GM21786 (cell line): ENCODE data around the gene EID2B.

Experiments used
- ATAC-seq: cut with Tn5 transposase; IDR thresholded peaks from one replicate; pipeline ENCODE4 v1.9.1; 2021; ENCODE audit not compliant: unreplicated experiment

EID2B gene

DNA sequence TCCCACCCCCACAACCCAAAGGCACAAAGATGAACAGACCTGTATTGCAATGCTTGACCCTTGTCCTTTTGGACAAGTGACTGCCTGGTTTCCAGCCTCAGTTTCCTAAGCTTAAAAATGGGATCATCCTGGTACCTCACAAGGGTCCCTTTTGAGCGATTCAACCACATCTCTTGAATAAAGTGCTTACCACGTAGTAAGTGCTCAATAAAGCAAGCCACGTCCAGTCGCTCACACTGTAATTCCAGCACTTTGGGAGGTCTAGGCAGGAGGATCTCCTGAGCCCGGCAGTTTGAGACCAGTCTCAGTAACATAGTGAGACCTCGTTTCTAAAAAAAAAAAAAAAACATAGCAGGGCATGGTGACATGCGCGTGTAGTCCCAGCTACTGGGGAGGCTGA, 32.7 kb downstream of the EID2B start:
- ATAC-seq: no peak

- ATAC-seq: no peak
Measured at GRCh38 chr19:39498798-39499642, 33.6 kb downstream of the EID2B start, which contains the start of gene DLL3. Gene DLL3 (plus strand): TSS chr19:39498947. CDS start chr19:39498975, 28 bp downstream.

- no peak for ATAC-seq
Measured at GRCh38 chr19:39497996-39498797, 34.5 kb downstream of the EID2B start.

GRCh38 chr19:39497701-39497995, 35.0 kb downstream of the EID2B start:
- ATAC-seq: no peak

DNA sequence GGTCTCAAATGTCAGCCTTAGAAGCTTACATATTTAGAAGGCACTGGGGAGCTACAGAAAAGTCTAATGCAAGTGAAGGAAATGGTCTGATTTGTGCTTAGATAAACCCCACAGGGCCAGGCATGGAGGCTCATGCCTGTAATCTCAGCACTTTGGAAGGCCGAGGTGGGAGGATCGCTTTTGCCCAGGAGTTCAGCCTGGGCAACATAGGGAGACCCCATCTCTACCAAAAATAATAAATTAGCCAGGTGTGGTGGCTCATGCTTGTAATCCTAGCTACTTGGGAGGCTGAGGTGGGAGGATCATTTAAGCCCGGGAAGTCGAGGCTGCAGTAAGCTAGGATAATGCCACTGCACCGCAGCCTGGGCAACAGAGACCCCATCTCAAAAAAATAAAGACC, 36.6 kb downstream of the EID2B start:
- ATAC-seq: no peak

- no peak for ATAC-seq
Measured at GRCh38 chr19:39494661-39495060, 38.0 kb downstream of the EID2B start.

DNA sequence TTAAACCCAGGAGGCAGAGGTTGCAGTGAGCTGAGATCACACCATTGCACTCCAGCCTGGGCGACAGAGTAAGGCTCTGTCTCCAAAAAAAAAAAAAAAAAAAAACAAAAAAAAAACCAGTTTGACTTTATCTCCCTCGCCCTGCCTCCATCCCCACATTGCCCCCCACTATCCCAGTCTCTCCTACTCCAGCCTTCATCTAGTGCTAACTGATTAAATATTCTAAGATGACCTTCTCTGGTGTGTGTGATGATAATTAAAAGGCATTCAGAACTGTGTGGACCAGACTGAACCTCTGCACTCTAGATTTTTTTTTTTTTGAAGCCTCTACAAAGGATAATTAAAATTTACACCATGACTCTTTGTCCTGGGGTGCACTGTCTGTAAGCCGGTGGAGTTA, 39.9 kb downstream of the EID2B start:
- ATAC-seq: no peak

- ATAC-seq: no peak
Measured at GRCh38 chr19:39492225-39492624, 40.4 kb downstream of the EID2B start.

DNA sequence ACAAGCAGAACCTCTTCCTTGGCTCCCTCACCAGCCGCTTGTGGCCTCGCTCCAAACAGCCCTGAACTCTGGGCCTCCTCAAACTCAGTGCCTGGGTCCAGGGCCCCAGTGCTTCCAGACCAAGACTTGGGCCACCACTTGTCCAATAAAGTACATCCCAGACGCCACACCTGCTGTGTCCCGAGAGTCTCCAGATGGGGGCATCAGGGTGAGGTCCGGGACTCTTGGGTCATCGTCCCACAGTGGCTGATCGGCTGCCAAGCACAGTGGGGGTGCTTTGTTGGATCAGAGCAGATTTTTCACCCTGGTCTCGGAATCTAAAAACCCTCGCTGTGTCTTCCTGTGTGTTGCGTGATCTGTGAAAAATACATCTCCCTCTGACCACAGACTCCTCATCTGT, 42.9 kb downstream of the EID2B start:
- ATAC-seq: no peak

DNA sequence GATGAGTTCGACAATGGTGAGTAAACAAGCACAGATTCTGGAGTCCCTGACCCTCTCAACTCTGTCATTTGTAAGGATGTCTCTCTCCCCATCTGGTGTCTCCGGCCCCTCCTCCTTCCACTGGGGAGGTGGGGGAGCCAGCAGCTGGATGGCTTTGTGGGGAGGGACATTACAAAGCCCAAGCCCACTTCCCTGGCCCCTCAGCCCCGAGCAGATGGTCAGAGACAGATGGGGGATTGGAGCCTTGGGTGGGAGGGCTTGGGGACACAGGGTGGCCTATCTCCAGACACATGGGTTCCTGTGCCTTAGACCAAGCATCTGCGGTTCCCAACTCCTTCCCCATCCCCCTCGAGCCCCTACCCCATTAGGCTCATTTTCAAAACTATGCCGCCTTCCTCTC, 49.5 kb downstream of the EID2B start:
- no peak for ATAC-seq

DNA sequence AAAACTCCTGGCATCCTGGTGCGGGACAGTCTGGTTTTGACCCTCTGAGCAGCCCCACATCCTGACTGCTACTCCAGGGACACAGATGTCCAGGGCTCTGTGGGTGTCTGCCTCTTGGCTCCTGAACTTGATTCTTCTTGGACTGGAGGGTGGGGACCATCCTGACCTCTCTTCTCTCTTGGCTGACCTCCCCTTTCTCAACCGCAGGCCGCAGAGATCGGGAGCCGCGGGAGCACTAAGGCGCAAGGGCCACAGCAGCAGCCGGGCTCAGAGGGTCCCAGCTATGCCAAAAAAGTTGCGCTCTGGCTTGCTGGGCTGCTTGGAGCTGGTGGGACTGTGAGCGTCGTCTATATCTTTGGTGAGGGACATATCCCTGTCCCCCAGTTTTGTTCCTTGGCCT, 51.0 kb downstream of the EID2B start:
- no peak for ATAC-seq

GRCh38 chr19:39481229-39481545, 51.5 kb downstream of the EID2B start:
- ATAC-seq: no peak
